ENCODE measurements around the gene MTHFD2L. TPM values are rescaled to one million over a fixed set of nuclear protein-coding genes. Genes with fewer than 3 reads are reported as not detected.

The MTHFD2L gene
- polyA plus RNA-seq, 3 donors, result 4.3 to 7.0 (median 4.8) TPM

DNA sequence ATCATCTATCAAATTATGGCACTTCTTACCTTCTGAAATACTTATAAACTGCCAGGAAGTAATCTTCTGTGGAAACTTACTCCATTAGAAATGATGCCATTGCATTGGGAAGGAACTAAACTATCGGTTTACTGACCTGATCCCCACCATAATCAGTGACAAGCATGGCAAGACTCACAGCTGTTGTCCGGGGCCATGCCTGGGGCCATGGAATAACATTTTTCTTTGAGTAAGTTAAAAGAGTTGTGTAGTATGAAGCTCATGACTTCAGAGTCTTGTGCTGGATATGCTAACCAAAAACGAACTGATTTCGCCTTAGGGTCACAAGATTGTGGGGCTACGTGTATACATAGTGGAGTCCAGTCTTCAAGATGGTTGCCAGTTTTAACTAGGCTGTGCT, 15.4 kb downstream of the MTHFD2L start:
- intact Hi-C loops (cut with micrococcal nuclease), result no loop called here
- Mint-ChIP-seq H3K27me3 (ENCODE audit: low read depth in 3 of 3) (no peaks in the 10 kb centered on the region), H3K4me1 (no peaks in the 10 kb centered on the region), H3K4me3 (no peak overlapping the region), H3K27ac (no peak overlapping the region), H3K9me3 (peaks cover 0 to 2% (median 0%) of the 10 kb centered on the region in 7 donors), H3K36me3 (peaks cover 2 to 9% of the 10 kb centered on the region in 2 donors)
- Histone ChIP-seq H3K4me1 (ENCODE audit: control insufficient read depth in 1 of 2, insufficient read depth in 2 of 2, low read length in 2 of 2) (no peaks in the 10 kb centered on the region), H3K4me2 (replicated peaks; ENCODE audit: extremely low read depth, low read length, poor library complexity, severe bottlenecking) (no peak overlapping the region), H4K20me1 (ENCODE audit: insufficient read depth, low read length) (no peaks in the 10 kb centered on the region), H3K79me2 (ENCODE audit: insufficient read depth, low read length) (no peaks in the 10 kb centered on the region), H3K9me3 (replicated peaks in 1 of 2; ENCODE audit: control insufficient read depth in 1 of 2, insufficient read depth in 1 of 2, low read length in 2 of 2) (no peaks in the 10 kb centered on the region), H3K9ac (ENCODE audit: insufficient read depth, low read length, poor library complexity, severe bottlenecking) (no peak overlapping the region), H3K36me3 (replicated peaks in 1 of 2; ENCODE audit: control insufficient read depth in 1 of 2, insufficient read depth in 2 of 2, low read length in 2 of 2) (no peaks in the 10 kb centered on the region), H3K4me3 (replicated peaks in 1 of 3; ENCODE audit: low read depth in 2 of 3, low read length in 3 of 3) (no peak overlapping the region), H3K27me3 (ENCODE audit: control insufficient read depth in 2 of 2, insufficient read depth in 2 of 2, low read length in 2 of 2) (no peaks in the 10 kb centered on the region), H3K27ac (ENCODE audit: low read depth in 1 of 2, low read length in 2 of 2) (no peak overlapping the region), H2AFZ (ENCODE audit: insufficient read depth, low read depth, low read length, poor library complexity, severe bottlenecking) (no peak overlapping the region)
- 100% methylated on average over 4 of the region's 5 CpGs for WGBS (ENCODE audit: insufficient coverage)
- no peak for DNase-seq
- TF ChIP-seq, protein P1, sequence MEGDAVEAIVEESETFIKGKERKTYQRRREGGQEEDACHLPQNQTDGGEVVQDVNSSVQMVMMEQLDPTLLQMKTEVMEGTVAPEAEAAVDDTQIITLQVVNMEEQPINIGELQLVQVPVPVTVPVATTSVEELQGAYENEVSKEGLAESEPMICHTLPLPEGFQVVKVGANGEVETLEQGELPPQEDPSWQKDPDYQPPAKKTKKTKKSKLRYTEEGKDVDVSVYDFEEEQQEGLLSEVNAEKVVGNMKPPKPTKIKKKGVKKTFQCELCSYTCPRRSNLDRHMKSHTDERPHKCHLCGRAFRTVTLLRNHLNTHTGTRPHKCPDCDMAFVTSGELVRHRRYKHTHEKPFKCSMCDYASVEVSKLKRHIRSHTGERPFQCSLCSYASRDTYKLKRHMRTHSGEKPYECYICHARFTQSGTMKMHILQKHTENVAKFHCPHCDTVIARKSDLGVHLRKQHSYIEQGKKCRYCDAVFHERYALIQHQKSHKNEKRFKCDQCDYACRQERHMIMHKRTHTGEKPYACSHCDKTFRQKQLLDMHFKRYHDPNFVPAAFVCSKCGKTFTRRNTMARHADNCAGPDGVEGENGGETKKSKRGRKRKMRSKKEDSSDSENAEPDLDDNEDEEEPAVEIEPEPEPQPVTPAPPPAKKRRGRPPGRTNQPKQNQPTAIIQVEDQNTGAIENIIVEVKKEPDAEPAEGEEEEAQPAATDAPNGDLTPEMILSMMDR (IDR thresholded peaks at IDR 0.05), result no peak

DNA sequence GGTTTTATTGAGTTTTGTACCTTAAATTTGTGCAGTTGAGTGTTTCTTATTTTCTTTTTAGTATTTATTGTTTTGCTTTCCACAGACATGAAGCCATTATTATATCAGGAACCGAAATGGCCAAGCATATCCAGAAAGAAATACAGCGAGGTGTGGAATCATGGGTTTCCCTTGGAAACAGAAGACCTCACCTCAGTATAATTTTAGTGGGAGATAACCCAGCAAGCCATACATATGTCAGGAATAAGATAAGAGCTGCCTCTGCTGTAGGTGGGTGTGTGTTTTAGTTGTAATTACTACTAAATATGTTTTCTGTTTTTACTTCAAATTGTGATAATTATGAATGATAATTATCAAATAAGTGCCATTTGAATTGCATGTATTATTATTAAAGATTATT, 16.5 kb downstream of the MTHFD2L start:
- Histone ChIP-seq H2AFZ (ENCODE audit: insufficient read depth, low read depth, low read length, poor library complexity, severe bottlenecking) (no peak overlapping the region), H3K4me2 (replicated peaks; ENCODE audit: extremely low read depth, low read length, poor library complexity, severe bottlenecking) (no peak overlapping the region), H3K4me3 (replicated peaks in 1 of 3; ENCODE audit: low read depth in 2 of 3, low read length in 3 of 3) (no peak overlapping the region), H4K20me1 (ENCODE audit: insufficient read depth, low read length) (no peaks in the 10 kb centered on the region), H3K79me2 (ENCODE audit: insufficient read depth, low read length) (no peaks in the 10 kb centered on the region), H3K9ac (ENCODE audit: insufficient read depth, low read length, poor library complexity, severe bottlenecking) (no peak overlapping the region), H3K4me1 (ENCODE audit: control insufficient read depth in 1 of 2, insufficient read depth in 2 of 2, low read length in 2 of 2) (no peaks in the 10 kb centered on the region), H3K36me3 (replicated peaks in 1 of 2; ENCODE audit: control insufficient read depth in 1 of 2, insufficient read depth in 2 of 2, low read length in 2 of 2) (no peaks in the 10 kb centered on the region), H3K27me3 (ENCODE audit: control insufficient read depth in 2 of 2, insufficient read depth in 2 of 2, low read length in 2 of 2) (no peaks in the 10 kb centered on the region), H3K9me3 (replicated peaks in 1 of 2; ENCODE audit: control insufficient read depth in 1 of 2, insufficient read depth in 1 of 2, low read length in 2 of 2) (no peaks in the 10 kb centered on the region), H3K27ac (ENCODE audit: low read depth in 1 of 2, low read length in 2 of 2) (no peak overlapping the region)
- H3K4me1 Mint-ChIP-seq, result no peaks in the 10 kb centered on the region
- no peaks in the 10 kb centered on the region for H3K27me3 Mint-ChIP-seq (ENCODE audit: low read depth in 3 of 3)
- TF ChIP-seq, protein P1 (IDR thresholded peaks at IDR 0.05), result no peak
- intact Hi-C loops (cut with micrococcal nuclease), result no loop called here
- peaks cover 2 to 7% of the 10 kb centered on the region in 2 donors for H3K36me3 Mint-ChIP-seq
- no peak overlapping the region for H3K27ac Mint-ChIP-seq
- DNase-seq, result no peak
- no peak overlapping the region for H3K4me3 Mint-ChIP-seq
- peaks cover 0 to 2% (median 0%) of the 10 kb centered on the region in 7 donors for H3K9me3 Mint-ChIP-seq
- no CpG with 5 or more reads among the region's 2 CpGs for WGBS (ENCODE audit: insufficient coverage)

Data from CD14-positive monocyte (primary cell).